GM18909 (cell line): ENCODE results near the gene ZNF487.
"Not testable (repeated sequence)": the region's sequence is repeated elsewhere in the genome, so short reads cannot be mapped to it uniquely, and the experiment has no call there.

Experiments used
- ATAC-seq: cut with Tn5 transposase; IDR thresholded peaks from one replicate; pipeline ENCODE4 v1.9.1; 2021; ENCODE audit warnings: mild to moderate bottlenecking; ENCODE audit not compliant: unreplicated experiment, poor library complexity

The ZNF487 gene

GRCh38 chr10:43403911-43404703, 32.8 kb upstream of the ZNF487 start:
- no peak for ATAC-seq

GRCh38 chr10:43404704-43405084, 32.2 kb upstream of the ZNF487 start:
- ATAC-seq: no peak

- peak; percentile 20 for ATAC-seq
These were observed 29.7 kb upstream of the ZNF487 start for GRCh38 chr10:43407148-43407575.

- peak; percentile 46 for ATAC-seq
These were observed 29.2 kb upstream of the ZNF487 start for GRCh38 chr10:43407576-43408330.

- no peak for ATAC-seq
These were observed 28.6 kb upstream of the ZNF487 start for GRCh38 chr10:43408331-43408709.

GRCh38 chr10:43408710-43409384, 28.1 kb upstream of the ZNF487 start, which contains the start of gene HNRNPF:
Gene HNRNPF (minus strand): TSS chr10:43409186. CDS start chr10:43387884, 21,302 bp downstream.
- peak; percentile 73 for ATAC-seq

GRCh38 chr10:43409385-43410109, 27.4 kb upstream of the ZNF487 start:
- no peak for ATAC-seq

GRCh38 chr10:43410345-43410744, 26.6 kb upstream of the ZNF487 start:
- no peak for ATAC-seq

GRCh38 chr10:43411536-43411935, 25.4 kb upstream of the ZNF487 start:
- ATAC-seq: no peak

GRCh38 chr10:43415544-43415943, 21.4 kb upstream of the ZNF487 start:
- no peak for ATAC-seq

GRCh38 chr10:43417950-43418768, 18.8 kb upstream of the ZNF487 start:
- peak; percentile 31 for ATAC-seq

- no peak for ATAC-seq
These were observed 16.9 kb upstream of the ZNF487 start for GRCh38 chr10:43419997-43420368.

- peak; percentile 85 for ATAC-seq
These were observed 16.3 kb upstream of the ZNF487 start for GRCh38 chr10:43420369-43421200.

GRCh38 chr10:43421201-43421507, 15.8 kb upstream of the ZNF487 start:
- no peak for ATAC-seq

GRCh38 chr10:43421519-43421918, 15.4 kb upstream of the ZNF487 start:
- ATAC-seq: no peak

- not testable (repeated sequence) for ATAC-seq
These were observed 15.0 kb upstream of the ZNF487 start for GRCh38 chr10:43421944-43422343.

GRCh38 chr10:43424416-43424815, 12.5 kb upstream of the ZNF487 start:
- ATAC-seq: no peak

- ATAC-seq: not testable (repeated sequence)
These were observed 10.4 kb upstream of the ZNF487 start for GRCh38 chr10:43426476-43426875.
